Measurements from ENCODE around the gene SLC5A12.

SLC5A12 gene, protein sequence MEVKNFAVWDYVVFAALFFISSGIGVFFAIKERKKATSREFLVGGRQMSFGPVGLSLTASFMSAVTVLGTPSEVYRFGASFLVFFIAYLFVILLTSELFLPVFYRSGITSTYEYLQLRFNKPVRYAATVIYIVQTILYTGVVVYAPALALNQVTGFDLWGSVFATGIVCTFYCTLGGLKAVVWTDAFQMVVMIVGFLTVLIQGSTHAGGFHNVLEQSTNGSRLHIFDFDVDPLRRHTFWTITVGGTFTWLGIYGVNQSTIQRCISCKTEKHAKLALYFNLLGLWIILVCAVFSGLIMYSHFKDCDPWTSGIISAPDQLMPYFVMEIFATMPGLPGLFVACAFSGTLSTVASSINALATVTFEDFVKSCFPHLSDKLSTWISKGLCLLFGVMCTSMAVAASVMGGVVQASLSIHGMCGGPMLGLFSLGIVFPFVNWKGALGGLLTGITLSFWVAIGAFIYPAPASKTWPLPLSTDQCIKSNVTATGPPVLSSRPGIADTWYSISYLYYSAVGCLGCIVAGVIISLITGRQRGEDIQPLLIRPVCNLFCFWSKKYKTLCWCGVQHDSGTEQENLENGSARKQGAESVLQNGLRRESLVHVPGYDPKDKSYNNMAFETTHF

DNA sequence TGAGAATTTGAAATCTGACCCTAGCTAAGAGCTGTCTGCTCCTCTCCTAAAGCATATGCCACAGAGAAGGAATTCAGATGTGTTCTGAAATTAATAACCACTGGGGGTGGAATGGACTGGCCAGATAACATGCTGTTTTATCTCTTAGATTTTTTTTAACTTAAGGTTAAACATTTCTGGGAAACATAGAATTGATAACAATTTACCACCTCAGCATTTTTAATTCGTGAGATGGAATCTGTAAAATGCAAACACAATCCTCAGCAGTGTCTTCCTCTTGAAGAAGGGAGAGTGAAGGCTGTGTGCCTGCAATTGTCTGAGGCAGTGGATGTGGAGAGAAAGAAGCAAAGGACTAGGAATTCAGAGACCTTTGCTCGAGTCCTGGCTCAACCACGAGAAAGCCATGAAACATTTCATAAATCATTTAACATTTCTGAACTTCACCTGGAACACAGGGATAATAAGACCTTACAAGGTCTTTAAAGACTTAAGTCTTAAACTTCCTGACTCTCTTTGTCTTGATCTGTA is at the start of gene SLC5A12:
Gene SLC5A12 (minus strand): TSS at position 113 of the 528 bp plus-strand sequence. CDS start 346 bp downstream, outside the sequence.
- ATAC-seq = no peak
- TF ChIP-seq ZFP3 (CRISPR knock-in tag; IDR thresholded peaks at IDR 0.05) (no peak), SNAI2 (CRISPR knock-in tag; IDR thresholded peaks at IDR 0.05) (no peak), ZC3H10 (CRISPR knock-in tag; IDR thresholded peaks at IDR 0.05) (no peak), GLIS3 (CRISPR knock-in tag; IDR thresholded peaks at IDR 0.05) (no peak), ZNF8 (CRISPR knock-in tag; IDR thresholded peaks at IDR 0.05) (no peak), OSR1 (CRISPR knock-in tag; IDR thresholded peaks at IDR 0.05) (no peak), ZFP30 (CRISPR knock-in tag; IDR thresholded peaks at IDR 0.05) (no peak), TCF4 (CRISPR knock-in tag; IDR thresholded peaks at IDR 0.05; ENCODE audit: borderline replicate concordance) (no peak), ZNF70 (CRISPR knock-in tag; IDR thresholded peaks at IDR 0.05) (no peak), PPARA (CRISPR knock-in tag; IDR thresholded peaks at IDR 0.05; ENCODE audit: borderline replicate concordance) (no peak), ARNTL (CRISPR knock-in tag; IDR thresholded peaks at IDR 0.05; ENCODE audit: borderline replicate concordance, low read depth) (no peak), ESRRG (CRISPR knock-in tag; IDR thresholded peaks at IDR 0.05) (no peak), BACH2 (CRISPR knock-in tag; IDR thresholded peaks at IDR 0.05; ENCODE audit: borderline replicate concordance) (no peak), RARB (CRISPR knock-in tag; IDR thresholded peaks at IDR 0.05) (no peak), CSDC2 (CRISPR knock-in tag; IDR thresholded peaks at IDR 0.05) (no peak)
- TF ChIP-seq, protein P1, sequence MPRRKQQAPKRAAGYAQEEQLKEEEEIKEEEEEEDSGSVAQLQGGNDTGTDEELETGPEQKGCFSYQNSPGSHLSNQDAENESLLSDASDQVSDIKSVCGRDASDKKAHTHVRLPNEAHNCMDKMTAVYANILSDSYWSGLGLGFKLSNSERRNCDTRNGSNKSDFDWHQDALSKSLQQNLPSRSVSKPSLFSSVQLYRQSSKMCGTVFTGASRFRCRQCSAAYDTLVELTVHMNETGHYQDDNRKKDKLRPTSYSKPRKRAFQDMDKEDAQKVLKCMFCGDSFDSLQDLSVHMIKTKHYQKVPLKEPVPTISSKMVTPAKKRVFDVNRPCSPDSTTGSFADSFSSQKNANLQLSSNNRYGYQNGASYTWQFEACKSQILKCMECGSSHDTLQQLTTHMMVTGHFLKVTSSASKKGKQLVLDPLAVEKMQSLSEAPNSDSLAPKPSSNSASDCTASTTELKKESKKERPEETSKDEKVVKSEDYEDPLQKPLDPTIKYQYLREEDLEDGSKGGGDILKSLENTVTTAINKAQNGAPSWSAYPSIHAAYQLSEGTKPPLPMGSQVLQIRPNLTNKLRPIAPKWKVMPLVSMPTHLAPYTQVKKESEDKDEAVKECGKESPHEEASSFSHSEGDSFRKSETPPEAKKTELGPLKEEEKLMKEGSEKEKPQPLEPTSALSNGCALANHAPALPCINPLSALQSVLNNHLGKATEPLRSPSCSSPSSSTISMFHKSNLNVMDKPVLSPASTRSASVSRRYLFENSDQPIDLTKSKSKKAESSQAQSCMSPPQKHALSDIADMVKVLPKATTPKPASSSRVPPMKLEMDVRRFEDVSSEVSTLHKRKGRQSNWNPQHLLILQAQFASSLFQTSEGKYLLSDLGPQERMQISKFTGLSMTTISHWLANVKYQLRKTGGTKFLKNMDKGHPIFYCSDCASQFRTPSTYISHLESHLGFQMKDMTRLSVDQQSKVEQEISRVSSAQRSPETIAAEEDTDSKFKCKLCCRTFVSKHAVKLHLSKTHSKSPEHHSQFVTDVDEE (CRISPR knock-in tag; IDR thresholded peaks at IDR 0.05) = no peak
- TF ChIP-seq, protein P2, sequence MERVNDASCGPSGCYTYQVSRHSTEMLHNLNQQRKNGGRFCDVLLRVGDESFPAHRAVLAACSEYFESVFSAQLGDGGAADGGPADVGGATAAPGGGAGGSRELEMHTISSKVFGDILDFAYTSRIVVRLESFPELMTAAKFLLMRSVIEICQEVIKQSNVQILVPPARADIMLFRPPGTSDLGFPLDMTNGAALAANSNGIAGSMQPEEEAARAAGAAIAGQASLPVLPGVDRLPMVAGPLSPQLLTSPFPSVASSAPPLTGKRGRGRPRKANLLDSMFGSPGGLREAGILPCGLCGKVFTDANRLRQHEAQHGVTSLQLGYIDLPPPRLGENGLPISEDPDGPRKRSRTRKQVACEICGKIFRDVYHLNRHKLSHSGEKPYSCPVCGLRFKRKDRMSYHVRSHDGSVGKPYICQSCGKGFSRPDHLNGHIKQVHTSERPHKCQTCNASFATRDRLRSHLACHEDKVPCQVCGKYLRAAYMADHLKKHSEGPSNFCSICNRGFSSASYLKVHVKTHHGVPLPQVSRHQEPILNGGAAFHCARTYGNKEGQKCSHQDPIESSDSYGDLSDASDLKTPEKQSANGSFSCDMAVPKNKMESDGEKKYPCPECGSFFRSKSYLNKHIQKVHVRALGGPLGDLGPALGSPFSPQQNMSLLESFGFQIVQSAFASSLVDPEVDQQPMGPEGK (CRISPR knock-in tag; IDR thresholded peaks at IDR 0.05; ENCODE audit: borderline replicate concordance) = no peak
- TF ChIP-seq, protein P3, sequence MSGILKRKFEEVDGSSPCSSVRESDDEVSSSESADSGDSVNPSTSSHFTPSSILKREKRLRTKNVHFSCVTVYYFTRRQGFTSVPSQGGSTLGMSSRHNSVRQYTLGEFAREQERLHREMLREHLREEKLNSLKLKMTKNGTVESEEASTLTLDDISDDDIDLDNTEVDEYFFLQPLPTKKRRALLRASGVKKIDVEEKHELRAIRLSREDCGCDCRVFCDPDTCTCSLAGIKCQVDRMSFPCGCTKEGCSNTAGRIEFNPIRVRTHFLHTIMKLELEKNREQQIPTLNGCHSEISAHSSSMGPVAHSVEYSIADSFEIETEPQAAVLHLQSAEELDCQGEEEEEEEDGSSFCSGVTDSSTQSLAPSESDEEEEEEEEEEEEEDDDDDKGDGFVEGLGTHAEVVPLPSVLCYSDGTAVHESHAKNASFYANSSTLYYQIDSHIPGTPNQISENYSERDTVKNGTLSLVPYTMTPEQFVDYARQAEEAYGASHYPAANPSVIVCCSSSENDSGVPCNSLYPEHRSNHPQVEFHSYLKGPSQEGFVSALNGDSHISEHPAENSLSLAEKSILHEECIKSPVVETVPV (CRISPR knock-in tag; IDR thresholded peaks at IDR 0.05) = no peak
- TF ChIP-seq, protein P4, sequence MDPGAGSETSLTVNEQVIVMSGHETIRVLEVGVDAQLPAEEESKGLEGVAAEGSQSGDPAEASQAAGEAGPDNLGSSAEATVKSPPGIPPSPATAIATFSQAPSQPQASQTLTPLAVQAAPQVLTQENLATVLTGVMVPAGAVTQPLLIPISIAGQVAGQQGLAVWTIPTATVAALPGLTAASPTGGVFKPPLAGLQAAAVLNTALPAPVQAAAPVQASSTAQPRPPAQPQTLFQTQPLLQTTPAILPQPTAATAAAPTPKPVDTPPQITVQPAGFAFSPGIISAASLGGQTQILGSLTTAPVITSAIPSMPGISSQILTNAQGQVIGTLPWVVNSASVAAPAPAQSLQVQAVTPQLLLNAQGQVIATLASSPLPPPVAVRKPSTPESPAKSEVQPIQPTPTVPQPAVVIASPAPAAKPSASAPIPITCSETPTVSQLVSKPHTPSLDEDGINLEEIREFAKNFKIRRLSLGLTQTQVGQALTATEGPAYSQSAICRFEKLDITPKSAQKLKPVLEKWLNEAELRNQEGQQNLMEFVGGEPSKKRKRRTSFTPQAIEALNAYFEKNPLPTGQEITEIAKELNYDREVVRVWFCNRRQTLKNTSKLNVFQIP (CRISPR knock-in tag; IDR thresholded peaks at IDR 0.05; ENCODE audit: borderline replicate concordance, low read depth) = no peak
- TF ChIP-seq, protein P5, sequence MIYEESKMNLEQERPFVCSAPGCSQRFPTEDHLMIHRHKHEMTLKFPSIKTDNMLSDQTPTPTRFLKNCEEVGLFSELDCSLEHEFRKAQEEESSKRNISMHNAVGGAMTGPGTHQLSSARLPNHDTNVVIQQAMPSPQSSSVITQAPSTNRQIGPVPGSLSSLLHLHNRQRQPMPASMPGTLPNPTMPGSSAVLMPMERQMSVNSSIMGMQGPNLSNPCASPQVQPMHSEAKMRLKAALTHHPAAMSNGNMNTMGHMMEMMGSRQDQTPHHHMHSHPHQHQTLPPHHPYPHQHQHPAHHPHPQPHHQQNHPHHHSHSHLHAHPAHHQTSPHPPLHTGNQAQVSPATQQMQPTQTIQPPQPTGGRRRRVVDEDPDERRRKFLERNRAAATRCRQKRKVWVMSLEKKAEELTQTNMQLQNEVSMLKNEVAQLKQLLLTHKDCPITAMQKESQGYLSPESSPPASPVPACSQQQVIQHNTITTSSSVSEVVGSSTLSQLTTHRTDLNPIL (CRISPR knock-in tag; IDR thresholded peaks at IDR 0.05; ENCODE audit: low read depth) = no peak

DNA sequence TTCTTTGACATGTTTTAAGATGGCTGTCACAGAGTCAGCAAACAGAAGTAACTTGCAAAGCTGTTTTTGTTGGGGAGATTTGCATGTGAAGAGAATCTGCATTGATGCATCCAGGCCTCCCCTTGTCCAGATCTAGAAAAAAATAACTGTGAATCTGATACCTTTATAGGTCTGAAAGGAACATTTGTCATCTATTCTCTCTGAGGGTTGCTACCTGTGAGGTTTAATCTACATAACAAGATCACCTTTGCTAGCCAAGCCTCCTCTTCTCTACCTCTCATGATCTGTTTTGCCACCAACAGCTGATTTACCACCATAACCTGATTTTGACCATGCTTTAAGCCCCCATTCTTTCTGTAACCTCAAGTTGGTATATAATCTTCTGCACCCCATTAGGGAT is 47.2 kb upstream of the SLC5A12 start:
- no peak for ATAC-seq
- TF ChIP-seq PPARA (CRISPR knock-in tag; IDR thresholded peaks at IDR 0.05; ENCODE audit: borderline replicate concordance) (no peak), CSDC2 (CRISPR knock-in tag; IDR thresholded peaks at IDR 0.05) (no peak), ZNF565 (CRISPR knock-in tag; conservative IDR thresholded peaks at IDR 0.05; ENCODE audit: low read depth) (no peak), ESRRG (CRISPR knock-in tag; IDR thresholded peaks at IDR 0.05) (no peak), BACH2 (CRISPR knock-in tag; IDR thresholded peaks at IDR 0.05; ENCODE audit: borderline replicate concordance) (no peak), ZFP30 (CRISPR knock-in tag; IDR thresholded peaks at IDR 0.05) (no peak), ZFP3 (CRISPR knock-in tag; IDR thresholded peaks at IDR 0.05) (no peak), SNAI2 (CRISPR knock-in tag; IDR thresholded peaks at IDR 0.05) (no peak), GLIS3 (CRISPR knock-in tag; IDR thresholded peaks at IDR 0.05) (no peak)
- TF ChIP-seq, protein P1 (CRISPR knock-in tag; IDR thresholded peaks at IDR 0.05) = no peak
- TF ChIP-seq, protein P2 (CRISPR knock-in tag; IDR thresholded peaks at IDR 0.05; ENCODE audit: borderline replicate concordance) = no peak
- TF ChIP-seq, protein P5 (CRISPR knock-in tag; IDR thresholded peaks at IDR 0.05; ENCODE audit: low read depth) = no peak

Measured in SK-N-SH treated with all-trans-retinoic acid at 6 μM for 48 hours (cell line).